Colonic mucosa (tissue), 4 donors: ENCODE measurements around the gene RAB15. TPM values are rescaled to one million over a fixed set of nuclear protein-coding genes. Genes with fewer than 3 reads are reported as not detected.
A peak's percentile ranks its signal among the peaks of the same experiment; 100 is the strongest.
"Not testable (repeated sequence)": the region's sequence is repeated elsewhere in the genome, so short reads cannot be mapped to it uniquely, and the experiment has no call there.

ENCODE experiments used
- DNase-seq: peaks from one replicate; pipeline ENCODE4 v3.0.0-alpha.2; 2020
- H3K27ac ChIP-seq: fragments of 200-600 bp; one replicate; pipeline ENCODE4 v1.8.0; 2021
- H3K27me3 ChIP-seq: fragments of 200-600 bp; one replicate; pipeline ENCODE4 v1.8.0; 2021
- H3K36me3 ChIP-seq: fragments of 200-600 bp; one replicate; pipeline ENCODE4 v1.8.0; 2021
- H3K4me1 ChIP-seq: fragments of 200-600 bp; one replicate; pipeline ENCODE4 v1.8.0; 2021; ENCODE audit warnings: mild to moderate bottlenecking
- H3K4me3 ChIP-seq: fragments of 200-600 bp; one replicate; pipeline ENCODE4 v1.8.0; 2021
- H3K9ac ChIP-seq, 2 donors: one replicate each; pipeline ENCODE4 v1.7.0; 2013; ENCODE audit warnings: control low read depth in 2 of 2, low read depth in 2 of 2, low read length in 2 of 2
- H3K9me3 ChIP-seq: fragments of 200-600 bp; one replicate; pipeline ENCODE4 v1.8.0; 2021
- intact Hi-C: fragments of 100-400 bp; cut with DNase I; formaldehyde crosslinking; loops from one replicate; pipeline ENCODE4 v1.14.1; 2022
- total RNA-seq, 2 donors: library from RNA; stranded (reverse); fragmentation: NEBNext Ultra II Directional in 1 of 2; extraction: Animal tissue kit (Norgen Biotek cat#: 25700) in 1 of 2; gene quantifications; one replicate each; pipeline ENCODE4 v1.2.1, GENCODE V29; 2021
- TF ChIP-seq, protein P1 (sequence below): fragments of 200-600 bp; IDR thresholded peaks from one replicate; pipeline ENCODE4 v1.8.0; 2022; ENCODE audit warnings: antibody characterized with exemption, mild to moderate bottlenecking
- donor health status: healthy.
- donor health status: DM: no; HTN: no; CAD: no.
- donor health status: DM: no; HTN: no; CAD: no.

The RAB15 gene
- total RNA-seq, 2 donors from 2014 or later: 33.3 to 43.8 TPM

DNA sequence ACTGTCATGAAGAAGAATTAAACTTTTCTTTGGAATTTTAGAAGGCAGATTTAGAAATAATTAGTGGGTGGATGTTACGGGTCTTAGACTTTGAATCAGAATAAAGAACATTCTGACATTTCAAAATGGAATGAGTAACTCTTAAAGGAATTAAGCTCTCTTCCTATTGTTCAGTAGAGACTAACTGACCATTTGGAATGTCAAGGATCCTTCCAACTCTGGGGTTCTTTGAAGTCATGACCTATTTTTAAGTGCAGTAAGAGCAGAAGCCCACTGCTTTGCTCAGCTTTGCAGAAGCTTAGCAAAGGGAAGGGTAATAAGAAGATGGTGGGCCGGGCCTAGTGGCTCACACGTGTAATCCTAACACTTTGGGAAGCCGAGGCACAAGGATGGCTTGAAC, 53.9 kb downstream of the RAB15 start:
- no peaks in the 10 kb centered on the region for H3K36me3 ChIP-seq
- H3K27ac ChIP-seq: no peak overlapping the region
- H3K9ac ChIP-seq: no peak overlapping the region
- H3K4me1 ChIP-seq: peaks cover 6% of the 10 kb centered on the region
- no peaks in the 10 kb centered on the region for H3K27me3 ChIP-seq
- H3K4me3 ChIP-seq: no peak overlapping the region
- no peaks in the 10 kb centered on the region for H3K9me3 ChIP-seq
- no peak for DNase-seq
- TF ChIP-seq, protein P1, sequence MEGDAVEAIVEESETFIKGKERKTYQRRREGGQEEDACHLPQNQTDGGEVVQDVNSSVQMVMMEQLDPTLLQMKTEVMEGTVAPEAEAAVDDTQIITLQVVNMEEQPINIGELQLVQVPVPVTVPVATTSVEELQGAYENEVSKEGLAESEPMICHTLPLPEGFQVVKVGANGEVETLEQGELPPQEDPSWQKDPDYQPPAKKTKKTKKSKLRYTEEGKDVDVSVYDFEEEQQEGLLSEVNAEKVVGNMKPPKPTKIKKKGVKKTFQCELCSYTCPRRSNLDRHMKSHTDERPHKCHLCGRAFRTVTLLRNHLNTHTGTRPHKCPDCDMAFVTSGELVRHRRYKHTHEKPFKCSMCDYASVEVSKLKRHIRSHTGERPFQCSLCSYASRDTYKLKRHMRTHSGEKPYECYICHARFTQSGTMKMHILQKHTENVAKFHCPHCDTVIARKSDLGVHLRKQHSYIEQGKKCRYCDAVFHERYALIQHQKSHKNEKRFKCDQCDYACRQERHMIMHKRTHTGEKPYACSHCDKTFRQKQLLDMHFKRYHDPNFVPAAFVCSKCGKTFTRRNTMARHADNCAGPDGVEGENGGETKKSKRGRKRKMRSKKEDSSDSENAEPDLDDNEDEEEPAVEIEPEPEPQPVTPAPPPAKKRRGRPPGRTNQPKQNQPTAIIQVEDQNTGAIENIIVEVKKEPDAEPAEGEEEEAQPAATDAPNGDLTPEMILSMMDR: no peak
- intact Hi-C loops: loop anchor here (10.0 kb wide), 1 partner anchor 67 kb away; the partner anchor contains the start of gene FNTB

DNA sequence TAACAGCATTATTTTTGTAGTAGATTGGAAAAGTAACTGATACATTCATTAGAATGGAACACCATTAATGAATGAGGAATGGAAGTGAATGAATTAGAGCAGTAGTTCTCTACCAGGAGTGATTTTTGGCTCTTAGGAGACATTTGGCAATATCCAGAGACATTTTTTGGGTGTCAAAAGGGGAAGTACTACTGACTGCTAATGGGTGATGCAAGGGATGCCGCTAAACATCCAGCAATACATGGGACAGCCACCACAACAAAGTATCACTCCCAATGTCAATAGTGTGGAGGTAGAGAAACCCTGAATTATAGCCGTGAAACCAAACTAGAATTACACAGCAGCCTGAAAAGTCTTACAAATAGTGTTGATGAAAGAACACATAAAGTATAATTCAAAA, 56.3 kb downstream of the RAB15 start:
- H3K4me1 ChIP-seq: peaks cover 6% of the 10 kb centered on the region
- H3K27ac ChIP-seq: no peak overlapping the region
- no peaks in the 10 kb centered on the region for H3K36me3 ChIP-seq
- intact Hi-C loops: loop anchor here (10.0 kb wide), 1 partner anchor 69 kb away; the partner anchor contains the start of gene FNTB
- no peak overlapping the region for H3K9ac ChIP-seq
- H3K27me3 ChIP-seq: no peaks in the 10 kb centered on the region
- no peak overlapping the region for H3K4me3 ChIP-seq
- TF ChIP-seq, protein P1: no peak
- DNase-seq: no peak
- H3K9me3 ChIP-seq: no peaks in the 10 kb centered on the region

DNA sequence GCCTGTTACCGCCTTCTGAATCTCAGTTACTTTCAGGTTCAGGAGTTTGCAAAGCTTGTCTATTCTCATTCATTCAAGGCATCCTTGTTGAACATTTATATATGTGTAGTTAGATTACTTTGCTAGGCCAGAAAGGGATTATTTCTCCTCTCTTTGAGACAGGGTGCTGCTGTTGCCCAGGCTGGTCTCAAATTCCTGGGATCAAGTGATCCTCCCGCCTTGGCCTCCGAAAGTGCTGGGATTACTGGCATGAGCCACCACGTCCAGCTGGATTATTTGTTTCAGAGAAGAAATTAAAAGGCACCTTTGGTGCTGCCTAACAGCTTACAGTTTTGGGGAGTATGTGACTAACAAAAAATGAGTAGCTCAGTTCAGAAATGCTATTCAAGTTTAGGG, 57.1 kb downstream of the RAB15 start:
- H3K9me3 ChIP-seq: no peaks in the 10 kb centered on the region
- no peak for DNase-seq
- peak overlapping the region; percentile 89 for H3K4me3 ChIP-seq
- H3K4me1 ChIP-seq: peaks cover 6% of the 10 kb centered on the region
- H3K27me3 ChIP-seq: no peaks in the 10 kb centered on the region
- H3K27ac ChIP-seq: peak overlapping the region; percentile 96
- intact Hi-C loops: loop anchor here (10.0 kb wide), 1 partner anchor 70 kb away; the partner anchor contains the start of gene FNTB
- no peaks in the 10 kb centered on the region for H3K36me3 ChIP-seq
- TF ChIP-seq, protein P1: no peak
- peak overlapping the region; percentile 89 to 94 for H3K9ac ChIP-seq

DNA sequence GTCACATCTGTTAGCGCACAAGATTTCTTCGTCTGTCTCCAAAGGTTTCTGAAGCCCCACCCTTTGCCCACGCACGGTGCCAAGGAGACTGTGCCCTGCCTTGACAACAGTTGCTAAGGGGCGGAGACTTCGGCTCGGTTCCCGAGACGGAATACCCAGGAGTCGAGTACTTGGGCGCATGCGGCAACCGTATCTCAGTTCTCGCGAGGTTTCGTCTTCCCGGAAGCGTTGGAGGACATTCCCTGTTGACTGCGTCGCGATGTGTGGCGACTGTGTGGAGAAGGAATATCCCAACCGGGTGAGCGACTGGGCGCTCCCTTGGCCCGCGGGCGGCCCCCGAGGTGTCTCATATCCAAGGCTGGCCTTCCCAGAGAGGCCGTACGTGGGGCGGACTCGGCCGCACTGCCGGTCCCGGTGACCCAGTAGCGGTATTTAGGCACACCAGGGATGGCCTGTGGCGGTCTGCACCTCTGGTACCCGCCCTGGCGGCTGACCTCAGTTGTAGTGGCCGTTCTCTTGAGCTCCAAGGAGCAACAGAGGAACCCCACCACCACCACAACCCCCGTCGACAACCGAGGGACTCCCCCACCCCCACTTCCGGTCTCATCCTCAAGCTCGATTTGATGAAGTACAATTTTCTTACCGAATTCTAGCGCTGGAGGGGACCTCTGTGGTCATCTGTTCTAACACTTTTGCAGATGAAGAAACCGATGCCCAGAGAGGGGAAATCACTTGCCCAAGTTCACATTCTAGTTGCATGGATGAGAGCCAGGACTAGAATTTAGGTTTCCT, 57.7 kb downstream of the RAB15 start, which contains the start of gene CHURC1:
Gene CHURC1, plus strand, starts transcription at position 219 of the 792 bp plus-strand sequence. Its CDS starts 41 bp downstream, at position 260.
- no peaks in the 10 kb centered on the region for H3K36me3 ChIP-seq
- H3K27me3 ChIP-seq: no peaks in the 10 kb centered on the region
- intact Hi-C loops: loop anchor here (10.0 kb wide), 1 partner anchor 70 kb away; the partner anchor contains the start of gene FNTB

DNA sequence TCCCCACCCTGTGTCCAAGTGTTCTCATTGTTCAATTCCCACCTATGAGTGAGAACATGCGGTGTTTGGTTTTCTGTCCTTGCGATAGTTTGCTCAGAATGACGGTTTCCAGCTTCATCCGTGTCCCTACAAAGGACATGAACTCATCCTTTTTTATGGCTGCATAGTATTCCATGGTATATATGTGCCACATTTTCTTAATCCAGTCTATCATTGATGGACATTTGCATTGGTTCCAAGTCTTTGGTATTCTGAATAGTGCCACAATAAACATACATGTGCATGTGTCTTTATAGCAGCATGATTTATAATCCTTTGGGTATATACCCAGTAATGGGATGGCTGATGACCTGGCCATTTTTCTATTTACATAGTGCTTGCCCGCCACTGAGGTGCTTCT, 58.7 kb downstream of the RAB15 start:
- H3K27me3 ChIP-seq, DNase-seq, H3K9me3 ChIP-seq, H3K36me3 ChIP-seq, H3K4me1 ChIP-seq: not testable (repeated sequence)
- peak overlapping the region in 1 of 2 donors; percentile 89 for H3K9ac ChIP-seq
- peak overlapping the region; percentile 89 for H3K4me3 ChIP-seq
- H3K27ac ChIP-seq: peak overlapping the region; percentile 96
- intact Hi-C loops: loop anchor here (10.0 kb wide), 1 partner anchor 71 kb away; the partner anchor contains the start of gene FNTB

More for the DNA sequence above, 57.7 kb downstream of the RAB15 start, which contains the start of gene CHURC1:
- H3K27ac ChIP-seq: peak within 1 kb of the TSS; percentile 96
- no peaks in the 10 kb centered on the region for H3K9me3 ChIP-seq
- peak within 1 kb of the TSS; percentile 89 to 94 for H3K9ac ChIP-seq
- H3K4me1 ChIP-seq: peaks cover 6% of the 10 kb centered on the region
- TF ChIP-seq, protein P1: no peak
- DNase-seq: peak; percentile 100
- H3K4me3 ChIP-seq: peak within 1 kb of the TSS; percentile 89
